HG03342 (cell line): Measurements from ENCODE around the gene SNX25.
A peak's percentile ranks its signal among the peaks of the same experiment; 100 is the strongest.
"Not testable (repeated sequence)": the region's sequence is repeated elsewhere in the genome, so short reads cannot be mapped to it uniquely, and the experiment has no call there.

Experiments used
- ATAC-seq: cut with Tn5 transposase; IDR thresholded peaks from one replicate; pipeline ENCODE4 v1.9.1; 2021; ENCODE audit warnings: mild to moderate bottlenecking, moderate library complexity; ENCODE audit not compliant: unreplicated experiment

Gene SNX25

DNA sequence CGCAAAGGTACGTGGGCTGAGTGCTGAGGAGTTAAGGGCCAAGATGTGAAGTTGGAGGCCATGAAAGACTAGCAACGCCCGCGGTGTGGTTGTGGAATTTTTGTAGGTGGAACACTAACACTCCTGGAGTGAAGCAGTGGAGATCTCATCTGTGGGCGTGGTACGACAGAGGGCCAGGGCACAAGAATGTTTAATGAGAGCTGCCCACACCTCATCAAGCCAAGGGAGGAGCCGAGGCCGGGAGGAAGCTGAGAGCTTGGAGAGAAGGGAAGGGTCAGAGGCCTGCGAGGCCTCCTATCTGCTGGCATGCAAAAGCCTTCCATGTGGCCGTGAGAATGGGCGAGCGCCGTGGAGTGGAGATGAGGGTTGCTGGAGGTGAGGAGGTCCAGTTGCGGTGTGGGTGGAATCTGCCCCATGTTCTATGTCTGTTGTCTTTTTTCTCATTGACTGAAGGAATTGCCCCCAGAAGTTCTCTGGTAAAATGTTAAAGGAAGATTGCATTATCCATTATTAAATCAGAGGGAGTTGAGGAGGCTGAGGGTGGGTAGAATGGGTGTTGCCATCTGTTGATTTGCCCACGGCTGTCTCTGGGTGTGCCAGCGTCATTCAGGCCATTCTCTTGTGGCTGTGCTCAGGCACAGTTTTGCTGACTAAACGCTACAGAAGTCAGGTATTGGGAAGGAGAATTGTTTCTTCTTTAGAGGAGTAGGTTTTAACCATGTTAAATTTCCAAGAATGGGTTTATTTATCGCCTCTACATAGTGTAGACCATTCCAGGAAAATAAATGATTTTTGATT lies 19.8 kb downstream of the SNX25 start:
- no peak for ATAC-seq

DNA sequence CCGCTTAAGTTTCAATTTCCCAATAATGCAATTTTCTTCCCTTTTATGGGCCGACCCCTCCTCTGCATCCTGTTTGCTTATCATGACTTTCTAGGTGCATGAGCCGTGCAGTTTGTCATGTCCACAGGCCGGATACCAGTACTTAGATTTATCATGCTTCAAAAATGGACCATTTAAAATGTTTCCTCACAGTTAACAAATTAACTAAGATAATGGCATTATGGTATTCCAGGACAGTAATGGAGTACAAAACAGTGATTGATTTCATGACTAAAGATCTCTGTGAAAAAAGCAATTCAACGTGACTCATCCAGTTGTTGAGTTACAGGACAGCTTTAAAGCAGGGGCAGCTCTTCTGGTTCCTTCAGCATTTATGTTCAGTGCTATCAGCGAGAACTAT lies 23.0 kb downstream of the SNX25 start:
- no peak for ATAC-seq

DNA sequence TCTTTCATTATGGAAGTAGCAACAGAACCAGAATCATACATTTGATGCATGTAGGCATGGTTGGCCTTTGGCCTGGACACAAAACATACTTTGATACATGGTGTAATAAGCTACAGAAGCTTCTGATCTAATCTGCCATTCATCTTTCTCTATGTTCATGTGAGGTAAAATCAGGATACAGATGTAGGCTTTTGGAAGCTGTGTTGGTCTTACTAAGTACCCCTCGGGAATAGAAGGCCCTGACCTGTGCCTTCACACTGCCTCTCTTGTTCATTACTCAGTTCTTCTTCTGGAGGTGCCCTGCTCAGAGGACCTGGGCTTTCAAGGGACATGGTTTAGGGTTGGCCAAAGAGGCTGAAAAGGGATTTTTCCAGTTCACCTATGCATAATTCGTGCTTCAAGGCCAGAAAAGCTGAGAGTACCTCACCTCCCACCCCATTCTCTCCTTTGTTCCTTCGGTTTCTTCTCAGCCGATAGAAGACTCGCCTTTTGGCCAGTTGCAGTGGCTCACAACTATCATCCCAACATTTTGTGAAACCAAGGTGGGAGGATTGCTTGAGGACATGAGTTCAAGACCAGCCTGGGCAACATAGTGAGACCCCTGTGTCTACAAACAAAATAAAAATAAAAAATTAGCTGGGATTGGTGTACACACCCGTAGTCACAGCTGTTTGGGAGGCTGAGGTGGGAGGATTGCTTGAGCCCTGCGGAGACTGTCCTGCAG lies 25.9 kb downstream of the SNX25 start:
- ATAC-seq = no peak

DNA sequence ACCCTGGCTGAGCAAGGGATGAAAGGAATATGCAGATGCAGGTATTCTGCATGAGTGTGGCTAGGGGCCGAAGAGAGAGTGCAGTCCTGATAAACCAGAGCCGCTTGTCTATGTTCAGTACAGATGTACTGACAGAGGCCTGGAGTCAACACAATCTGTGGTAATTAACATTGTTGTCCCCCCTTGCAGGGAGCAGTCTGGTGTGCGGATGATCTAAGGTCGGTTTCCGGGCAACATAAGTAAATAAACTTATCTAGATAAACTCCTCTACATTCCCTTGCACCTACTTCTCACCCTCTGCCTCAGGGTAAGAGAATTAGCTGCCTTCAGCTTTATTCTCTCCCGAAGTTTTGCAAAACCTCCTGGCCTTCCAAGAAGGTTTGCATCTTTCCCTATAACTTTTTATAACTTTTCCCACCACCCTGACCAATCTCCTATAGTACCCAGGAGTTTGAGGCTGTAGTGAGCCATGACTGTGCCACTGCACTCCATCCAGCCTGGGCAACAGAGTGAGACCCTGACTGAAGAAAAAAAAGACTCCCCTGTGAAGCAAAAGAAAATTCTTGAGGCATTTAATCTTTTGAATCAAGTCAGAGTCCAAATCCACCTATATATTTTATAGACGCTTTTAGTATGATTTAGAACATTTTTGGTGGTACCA lies 26.6 kb downstream of the SNX25 start:
- ATAC-seq = no peak

DNA sequence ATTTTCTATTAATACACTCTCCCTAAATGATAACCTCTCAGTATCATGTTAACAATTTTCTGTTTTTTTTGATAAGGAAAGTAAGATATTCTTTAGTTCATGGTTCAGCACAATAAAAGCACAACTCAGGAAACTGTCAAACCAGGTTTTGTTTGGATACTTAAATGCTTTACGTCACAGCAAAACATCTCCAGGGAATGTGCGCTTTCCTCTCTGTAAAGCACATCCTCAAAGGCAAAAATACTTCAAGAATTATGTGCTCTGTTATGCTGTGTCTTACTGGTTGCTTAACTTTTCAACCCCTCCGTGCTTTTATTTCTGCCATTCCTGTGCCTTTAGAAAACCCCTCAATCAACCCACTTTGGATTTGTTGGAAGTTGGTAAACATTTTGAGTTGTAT lies 27.8 kb downstream of the SNX25 start:
- ATAC-seq = no peak

DNA sequence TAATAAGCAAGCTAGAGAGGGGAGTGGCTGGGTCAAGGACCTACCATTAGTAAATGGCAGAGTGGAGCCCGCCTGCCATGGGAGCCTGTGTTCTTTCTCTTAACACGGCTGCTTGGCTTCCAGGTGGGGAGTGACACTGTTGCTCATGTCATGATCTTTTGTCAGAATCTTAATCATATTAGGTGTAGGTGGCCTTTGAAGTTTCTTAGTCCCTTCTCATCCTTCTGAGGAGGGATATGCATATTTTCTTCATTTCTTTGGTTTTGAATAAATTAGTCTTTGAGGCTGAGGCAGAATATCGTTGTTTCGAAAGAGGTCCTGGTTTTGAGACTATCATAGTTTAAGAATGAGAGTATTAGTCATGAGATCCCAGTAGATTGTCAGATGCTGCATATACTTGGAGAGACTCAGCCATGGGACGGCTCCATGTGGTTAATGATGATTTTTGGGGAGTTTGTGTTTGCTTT lies 28.9 kb downstream of the SNX25 start:
- ATAC-seq = no peak

DNA sequence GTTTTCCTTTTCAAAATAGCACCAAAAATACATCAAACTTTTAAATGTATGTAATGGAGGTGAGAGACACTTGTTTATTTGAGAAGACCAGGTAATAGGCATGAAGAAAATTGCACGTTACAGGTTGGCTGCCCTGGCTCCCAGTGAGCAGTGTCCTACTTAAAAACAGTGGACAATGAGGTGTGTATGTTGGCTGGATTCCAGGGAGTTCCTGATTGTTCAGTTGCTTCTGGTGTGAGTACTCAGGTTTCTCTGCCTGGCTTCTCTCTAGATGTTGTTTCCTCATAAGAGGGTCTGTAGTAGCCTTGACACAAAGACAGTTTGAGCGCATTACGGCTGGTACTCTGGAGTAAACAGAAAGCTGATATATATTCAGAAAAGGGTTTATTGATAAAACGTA lies 29.4 kb downstream of the SNX25 start:
- no peak for ATAC-seq

DNA sequence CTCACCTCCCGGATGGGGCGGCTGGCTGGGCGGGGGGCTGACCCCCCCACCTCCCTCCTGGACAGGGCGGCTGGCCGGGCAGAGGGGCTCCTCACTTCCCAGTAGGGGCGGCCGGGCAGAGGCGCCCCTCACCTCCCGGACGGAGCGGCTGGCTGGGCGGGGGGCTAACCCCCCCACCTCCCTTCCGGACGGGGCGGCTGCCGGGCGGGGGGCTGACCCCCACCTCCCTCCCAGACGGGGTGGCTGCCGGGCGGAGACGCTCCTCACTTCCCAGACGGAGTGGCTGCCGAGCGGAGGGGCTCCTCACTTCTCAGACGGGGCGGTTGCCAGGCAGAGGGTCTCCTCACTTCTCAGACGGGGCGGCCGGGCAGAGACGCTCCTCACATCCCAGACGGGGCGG lies 31.1 kb downstream of the SNX25 start:
- ATAC-seq = not testable (repeated sequence)

DNA sequence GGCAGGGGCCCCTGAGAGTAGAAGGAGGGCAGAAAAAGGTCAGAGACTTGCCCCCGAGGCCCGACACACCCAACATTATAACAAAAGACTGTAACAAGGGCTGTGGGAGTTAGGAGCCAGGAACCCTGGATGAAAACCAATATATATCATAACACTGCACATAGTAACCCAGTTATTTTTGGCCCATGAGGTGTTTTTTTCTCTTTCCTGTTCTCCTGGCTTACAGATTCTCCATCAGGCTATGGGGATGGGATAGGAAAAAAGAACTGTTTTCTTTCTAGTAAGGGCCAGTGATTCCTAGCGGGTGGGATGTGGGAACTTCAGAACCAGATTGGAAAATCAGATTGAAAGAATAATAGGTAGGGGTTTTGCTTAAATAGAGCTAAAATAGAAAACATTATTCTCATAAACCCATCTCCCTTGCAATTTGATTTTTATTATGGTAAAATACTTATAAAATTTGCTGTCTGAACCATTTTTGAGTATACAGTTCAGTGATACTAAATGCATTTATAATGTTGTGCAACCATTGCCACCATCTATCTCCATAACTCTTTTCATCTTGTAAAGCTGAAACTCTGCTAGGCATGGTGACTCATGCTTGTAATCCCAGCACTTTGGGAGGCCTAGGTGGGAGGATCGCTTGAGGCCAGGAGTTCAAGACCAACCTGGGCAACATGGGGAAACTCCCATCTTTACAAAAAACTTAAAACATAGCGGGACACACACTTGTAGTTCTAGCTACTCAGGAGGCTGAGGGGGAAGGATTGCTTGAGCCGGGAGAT lies 33.5 kb downstream of the SNX25 start:
- ATAC-seq = no peak

DNA sequence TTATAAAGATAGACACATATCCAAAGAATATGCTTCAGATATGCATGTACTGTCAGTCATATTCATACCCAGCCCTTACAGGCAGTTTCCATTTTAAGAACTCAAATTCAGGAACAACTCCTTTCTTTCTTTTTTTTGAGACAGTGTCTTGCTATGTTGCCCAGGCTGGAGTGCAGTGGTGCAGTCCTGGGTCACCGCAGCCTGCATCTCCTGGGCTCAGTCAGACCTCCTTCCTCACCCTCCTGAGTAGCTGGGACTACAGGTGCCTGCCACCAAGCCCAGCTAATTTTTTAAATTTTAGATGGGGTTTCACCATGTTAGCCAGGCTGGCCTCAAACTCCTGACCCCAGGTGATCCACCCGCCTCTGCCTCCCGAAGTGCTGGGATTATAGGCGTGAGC lies 34.5 kb downstream of the SNX25 start:
- no peak for ATAC-seq

DNA sequence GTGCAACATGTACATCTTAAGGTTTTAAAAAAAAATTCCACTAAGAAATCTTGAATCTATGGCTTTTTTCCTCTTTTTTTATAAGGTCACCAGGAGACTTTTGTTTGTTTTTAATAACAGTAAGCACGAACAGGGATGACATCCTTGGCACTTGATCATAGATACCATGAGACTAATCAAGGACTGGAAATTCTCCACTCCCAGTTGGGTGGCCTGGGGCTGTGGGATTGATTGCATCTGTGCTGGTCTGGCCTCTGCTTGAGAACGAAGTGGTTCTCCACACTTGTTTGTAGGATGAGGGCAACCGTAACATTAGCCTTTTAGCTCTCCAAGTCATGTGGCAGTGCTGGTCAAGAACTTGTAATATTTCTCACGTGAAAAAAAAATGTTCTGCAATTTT lies 35.4 kb downstream of the SNX25 start:
- no peak for ATAC-seq

DNA sequence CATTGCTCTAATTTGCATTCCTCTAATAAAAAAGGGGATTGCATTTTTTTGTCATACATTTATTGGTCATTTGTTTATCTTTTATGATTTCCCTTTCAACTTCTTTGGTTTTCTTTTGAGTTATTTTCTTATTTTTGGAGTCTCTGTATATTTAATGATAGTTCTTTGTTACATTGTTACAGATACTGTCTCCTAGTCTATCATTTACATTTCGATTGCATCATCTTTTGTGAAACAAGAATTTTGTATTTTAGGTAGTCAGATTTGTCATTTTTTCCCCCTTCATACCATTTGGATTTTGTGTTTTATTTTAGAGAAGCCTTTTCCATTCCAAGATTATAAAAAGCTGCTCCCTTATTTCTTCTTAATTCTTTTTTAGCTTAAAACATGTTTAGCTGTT lies 37.1 kb downstream of the SNX25 start:
- no peak for ATAC-seq

DNA sequence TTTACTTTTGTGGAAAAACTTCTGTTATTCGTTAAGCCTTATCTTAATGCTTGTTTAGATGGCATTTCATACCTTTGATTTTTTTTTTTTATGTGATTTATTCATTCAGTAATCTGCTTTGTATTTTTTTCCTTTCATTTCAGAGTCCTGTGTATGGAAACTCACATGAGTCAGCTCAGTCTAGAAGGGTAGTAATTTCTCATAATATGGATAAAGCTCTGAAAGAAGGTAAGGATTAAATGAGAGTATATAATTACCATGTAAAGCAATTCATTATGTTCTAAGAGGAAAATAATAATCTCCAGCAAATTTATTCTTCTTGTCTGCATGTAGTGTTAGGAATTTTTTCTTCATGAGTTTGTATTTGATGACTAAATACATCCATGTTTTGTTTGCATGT lies 37.8 kb downstream of the SNX25 start:
- no peak for ATAC-seq

DNA sequence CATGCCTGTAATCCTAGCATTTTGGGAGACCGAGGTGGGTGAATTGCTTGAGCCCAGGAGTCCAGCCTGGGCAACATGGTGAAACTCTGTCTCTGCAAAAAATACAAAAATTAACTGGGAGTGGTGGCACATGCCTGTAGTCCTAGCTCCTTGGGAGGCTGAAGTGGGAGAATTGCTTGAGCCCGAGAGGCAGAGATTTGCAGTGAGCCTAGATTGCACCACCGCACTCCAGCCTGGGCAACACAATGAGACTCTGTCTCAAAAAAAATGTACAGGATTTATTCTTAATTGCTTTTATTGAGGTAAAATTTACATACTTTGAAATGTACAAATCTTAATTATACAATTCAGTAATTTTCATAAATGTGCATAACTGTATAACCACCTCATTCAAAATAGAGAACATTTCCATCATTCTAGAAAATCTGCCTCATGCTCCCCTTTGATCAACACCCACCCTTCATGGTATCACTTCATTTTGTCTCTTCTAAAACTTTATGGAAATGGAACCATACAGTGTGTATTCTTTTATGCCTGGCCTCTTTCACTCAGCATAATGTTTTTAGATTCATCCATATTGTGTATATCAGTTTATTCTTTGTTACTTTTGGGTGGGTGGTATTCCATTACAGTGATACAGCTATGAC lies 39.1 kb downstream of the SNX25 start:
- ATAC-seq = no peak

DNA sequence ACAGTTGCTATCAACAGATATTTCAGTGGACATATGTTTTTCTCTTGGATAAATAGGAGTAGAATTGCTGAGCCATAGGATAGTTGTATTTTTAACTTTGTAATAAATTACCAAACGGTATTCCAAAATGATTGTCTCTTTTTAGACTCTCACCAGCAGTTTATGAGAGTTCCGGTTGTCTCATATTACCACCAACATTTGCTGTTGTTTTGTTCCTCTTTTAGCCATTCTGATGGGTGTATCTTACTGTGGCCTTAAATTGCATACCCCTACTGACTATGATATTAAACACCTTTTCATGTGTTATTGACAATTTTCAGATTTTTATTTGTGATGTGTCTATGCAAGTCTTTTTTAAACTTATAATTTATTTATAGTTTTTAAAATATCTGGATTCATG lies 39.7 kb downstream of the SNX25 start:
- no peak for ATAC-seq

DNA sequence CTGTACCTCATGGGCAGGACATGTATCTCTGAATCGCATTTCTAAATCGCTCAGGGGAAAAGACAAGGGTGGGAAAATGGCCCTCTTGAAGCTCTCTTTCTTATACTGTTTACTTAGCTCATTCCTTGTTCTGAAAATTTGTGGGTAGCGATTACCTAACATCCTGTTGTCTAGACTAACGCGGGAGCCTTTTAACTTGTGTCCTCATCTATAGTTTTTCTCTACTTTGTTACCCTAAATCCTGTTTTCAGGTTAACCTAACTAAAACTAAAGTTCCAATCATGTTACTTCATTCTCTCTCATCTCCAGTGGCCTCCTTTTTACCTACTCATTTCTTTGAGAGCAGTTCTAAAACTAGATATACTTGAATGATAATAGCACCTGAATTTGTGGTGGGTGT lies 45.0 kb downstream of the SNX25 start:
- ATAC-seq = no peak

DNA sequence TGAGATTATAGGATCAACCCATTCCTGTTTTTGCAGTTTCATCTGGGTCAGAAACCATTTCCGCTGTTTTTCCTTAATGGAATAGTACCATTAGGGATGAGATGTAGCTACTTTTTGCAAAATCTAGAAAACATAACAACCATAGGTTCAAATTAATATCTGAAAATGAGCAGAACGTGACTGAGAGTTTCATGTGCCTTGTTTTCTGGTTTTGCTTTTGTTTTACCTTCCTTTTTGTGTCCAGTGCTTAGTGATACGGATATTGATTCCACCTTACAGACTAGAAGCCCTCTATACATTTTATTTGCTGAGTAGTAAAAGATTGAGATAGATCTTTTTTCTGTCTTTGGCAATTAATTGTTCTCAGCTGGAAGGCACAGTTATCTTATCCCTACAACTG lies 46.5 kb downstream of the SNX25 start:
- peak; percentile 52 for ATAC-seq

DNA sequence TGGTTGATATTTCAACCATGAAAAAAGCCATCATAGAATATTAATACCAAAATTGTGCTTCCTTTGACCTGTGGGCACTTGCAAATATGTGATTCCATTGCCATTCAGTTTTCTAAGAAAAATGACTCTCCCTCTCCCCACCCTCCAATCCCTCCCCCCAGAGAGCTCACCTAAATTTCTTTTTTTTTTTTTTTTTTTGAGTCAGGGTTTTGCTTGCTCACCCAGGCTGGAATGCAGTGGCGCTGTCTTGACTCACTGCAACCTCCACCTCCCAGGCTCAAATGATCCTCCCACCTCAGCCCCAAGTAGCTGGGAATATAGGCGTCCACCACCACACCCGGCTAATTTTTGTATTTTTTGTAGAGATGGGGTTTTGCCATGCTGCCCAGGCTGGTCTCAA lies 47.0 kb downstream of the SNX25 start:
- ATAC-seq = no peak

DNA sequence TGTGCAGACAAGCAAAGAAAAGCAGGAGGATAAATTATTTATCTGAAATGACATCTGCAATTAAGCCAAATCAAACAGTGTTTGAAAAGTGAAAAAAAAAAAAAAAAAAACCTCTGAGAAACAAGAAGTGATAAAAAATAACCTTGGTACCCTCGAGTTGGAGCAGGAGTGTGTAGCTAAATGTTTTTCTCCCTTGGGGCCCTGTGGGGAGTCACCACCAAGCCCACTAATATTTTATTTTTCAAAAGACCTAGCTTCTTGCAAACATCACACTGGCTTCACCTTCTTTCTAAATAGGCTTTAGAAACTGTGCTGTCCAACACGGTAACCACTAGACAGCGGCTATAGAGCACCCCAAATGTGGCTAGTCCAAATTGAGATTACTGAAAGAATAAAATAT lies 47.7 kb downstream of the SNX25 start:
- ATAC-seq = no peak

DNA sequence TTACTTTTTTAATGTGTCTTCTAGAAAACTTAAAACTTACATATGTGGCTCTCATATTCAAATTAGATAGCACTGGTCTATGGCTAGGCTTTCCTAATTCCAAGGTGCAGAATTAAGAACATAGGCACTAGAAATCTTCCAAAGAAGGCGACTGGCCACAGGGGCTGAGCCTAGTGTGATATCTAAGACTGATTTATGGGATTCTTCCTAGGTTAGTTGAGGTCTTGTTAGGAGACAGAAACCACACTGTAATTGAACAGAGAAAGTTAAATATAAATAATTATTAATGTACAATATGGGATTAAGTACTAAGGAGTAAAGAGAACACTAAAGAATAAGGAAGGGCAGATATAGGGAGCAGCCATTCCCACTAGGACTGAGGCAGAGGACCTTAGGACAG lies 48.3 kb downstream of the SNX25 start:
- no peak for ATAC-seq

DNA sequence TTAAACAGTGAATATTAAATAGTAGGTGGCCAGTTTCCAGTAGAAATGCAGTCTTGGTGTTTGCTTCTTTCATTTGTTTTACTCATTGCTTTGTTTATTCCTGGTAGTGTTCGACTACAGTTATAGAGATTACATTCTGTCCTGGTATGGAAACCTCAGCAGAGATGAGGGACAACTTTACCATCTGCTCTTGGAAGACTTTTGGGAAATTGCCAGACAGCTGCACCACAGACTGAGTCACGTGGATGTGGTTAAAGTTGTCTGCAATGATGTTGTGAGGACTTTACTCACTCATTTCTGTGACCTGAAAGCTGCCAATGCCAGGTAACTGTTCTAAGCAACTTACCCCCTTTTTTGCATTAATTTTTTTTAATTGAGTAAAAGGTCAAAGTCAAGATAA lies 49.3 kb downstream of the SNX25 start:
- ATAC-seq = peak; percentile 35
